K562 (cell line): ENCODE measurements around the gene TTC13. TPM values are rescaled to one million over a fixed set of nuclear protein-coding genes. Genes with fewer than 3 reads are reported as not detected.

Experiments
- ATAC-seq: fragments of 200-7000 bp; cut with Tn5 transposase; 3 replicates; pipeline ENCODE4 v1.9.1; 2020; ENCODE audit warnings: moderate library complexity
- BruUV-seq: library from RNA; stranded (reverse); fragments of 400-500 nt; replicated peaks from 2 replicates; lab custom pipeline; 2021; lab: Mats Ljungman, UMichigan
- CTCF ChIA-PET: fragments of 300-600 bp; formaldehyde crosslinking; extraction: SDS; loops from one replicate; lab custom pipeline; 2021; ENCODE audit warnings: low intra/inter-chr PET ratio; lab: Yijun Ruan, JAX
- POLR2A ChIA-PET: fragments of 300-600, 350-650 bp; sonication (Branson Sonifier 250); formaldehyde crosslinking; extraction: SDS; loops from one replicate; lab custom pipeline; 2021; ENCODE audit warnings: antibody characterized with exemption, inconsistent platforms; lab: Yijun Ruan, JAX
- DNase-seq, 4 experiments: peaks; one replicate each; pipeline versions ENCODE4 v3.0.0 to v3.0.0-alpha.2; 2011 to 2018; ENCODE audit warnings: low spot score in 3 of 4, mixed read lengths in 3 of 4; ENCODE audit errors: extremely low read depth in 1 of 4
- FAIRE-seq: peaks from 2 replicates; lab custom pipeline; 2011; peaks lifted over from hg19 to GRCh38; lab: Jason Lieb, UNC
- H2AFZ ChIP-seq: 2 replicates; pipeline ENCODE4 v1.6.0; 2011; ENCODE audit warnings: low read depth, low read length, control low read depth, inconsistent platforms
- H3K27ac ChIP-seq: fragments of 200-600 bp; 3 replicates; pipeline ENCODE4 v1.8.0; 2011; ENCODE audit warnings: low read depth, mild to moderate bottlenecking, control low read depth, inconsistent platforms, low read length, moderate library complexity, mixed read lengths; ENCODE audit errors: extremely low read depth
- H3K27me3 ChIP-seq, 2 experiments: fragments of 300-600 bp in 1 of 2; 2 replicates in 1 of 2; 3 replicates in 1 of 2; pipeline versions ENCODE4 v1.6.0 to v1.8.0; 2011; ENCODE audit warnings: inconsistent platforms in 2 of 2, low read length in 2 of 2, mild to moderate bottlenecking in 1 of 2, mixed read lengths in 1 of 2, moderate library complexity in 1 of 2; ENCODE audit not compliant: control insufficient read depth in 2 of 2, insufficient read depth in 2 of 2
- H3K36me3 ChIP-seq: fragments of 300-600 bp; 3 replicates; pipeline ENCODE4 v1.8.0; 2011; ENCODE audit warnings: mild to moderate bottlenecking, low read length, inconsistent platforms; ENCODE audit not compliant: control insufficient read depth, insufficient read depth
- H3K4me1 ChIP-seq, 2 experiments: fragments of 200-600 bp in 1 of 2; replicated peaks in 1 of 2; 2 replicates in 1 of 2; 3 replicates in 1 of 2; pipeline versions ENCODE4 v1.5.1 to v1.8.0; 2011; ENCODE audit warnings: inconsistent platforms in 2 of 2, low read length in 2 of 2, mild to moderate bottlenecking in 1 of 2, mixed read lengths in 1 of 2, moderate library complexity in 1 of 2; ENCODE audit not compliant: control insufficient read depth in 2 of 2, insufficient read depth in 2 of 2
- H3K4me2 ChIP-seq: 2 replicates; pipeline ENCODE4 v1.6.1; 2011; ENCODE audit warnings: low read length, control low read depth, inconsistent platforms, mixed read lengths; ENCODE audit not compliant: insufficient read depth
- H3K4me3 ChIP-seq: fragments of 200-600 bp; sonication (generic), shearing (Covaris generic); 2 replicates; pipeline ENCODE4 v1.5.1; 2016; ENCODE audit warnings: control low read depth, inconsistent platforms
- H3K79me2 ChIP-seq: fragments of 200-600 bp; 3 replicates; pipeline ENCODE4 v1.8.0; 2011; ENCODE audit warnings: low read length, inconsistent platforms; ENCODE audit not compliant: control insufficient read depth, insufficient read depth
- H3K9ac ChIP-seq, 2 experiments: 2 replicates each; pipeline versions ENCODE4 v1.6.0 to v1.6.1; 2011; ENCODE audit warnings: low read depth in 2 of 2, low read length in 2 of 2, control low read depth in 1 of 2, inconsistent platforms in 1 of 2, mild to moderate bottlenecking in 1 of 2, mixed read lengths in 1 of 2; ENCODE audit not compliant: insufficient read depth in 1 of 2
- H3K9me1 ChIP-seq: one replicate; pipeline ENCODE4 v1.6.0; 2011; ENCODE audit warnings: inconsistent platforms, mild to moderate bottlenecking, low read length, moderate library complexity; ENCODE audit not compliant: control insufficient read depth, insufficient read depth
- H3K9me3 ChIP-seq: replicated peaks from 2 replicates; pipeline ENCODE4 v1.5.1; 2011; ENCODE audit warnings: low read depth, low read length, inconsistent platforms; ENCODE audit not compliant: control insufficient read depth, insufficient read depth
- H4K20me1 ChIP-seq: replicated peaks from 2 replicates; pipeline ENCODE4 v1.6.1; 2011; ENCODE audit warnings: low read length, inconsistent platforms, mixed read lengths; ENCODE audit not compliant: control insufficient read depth, insufficient read depth
- ELF1 ChIP-seq: fragments of 200-800 bp; sonication (Bioruptor generic); IDR thresholded peaks from 2 replicates; pipeline ENCODE4 v1.6.1; 2016; ENCODE audit warnings: missing genetic modification characterization, missing compliant biosample characterization
- ETV6 ChIP-seq, 3 experiments: fragments of 150-350 bp in 1 of 3; sonication (generic) in 1 of 3; formaldehyde crosslinking in 1 of 3; IDR thresholded peaks; 2 replicates each; pipeline versions ENCODE4 v1.6.1 to v1.8.0; 2014 to 2022; ENCODE audit warnings: borderline replicate concordance in 2 of 3, low read depth in 2 of 3, antibody characterized with exemption in 1 of 3, low read length in 1 of 3, mild to moderate bottlenecking in 1 of 3, missing genetic modification reagents in 1 of 3
- FOXA3 ChIP-seq, 2 experiments: fragments of 450-650 bp in 1 of 2; sonication (generic) in 1 of 2; formaldehyde crosslinking; IDR thresholded peaks in 1 of 2; conservative IDR thresholded peaks in 1 of 2; 2 replicates each; pipeline versions ENCODE4 v1.4.0 to v1.8.0; 2020 to 2022; ENCODE audit warnings: mild to moderate bottlenecking in 2 of 2, missing genetic modification reagents in 1 of 2
- GTF2B ChIP-seq: IDR thresholded peaks from 2 replicates; pipeline ENCODE4 v1.6.1; 2011; ENCODE audit not compliant: insufficient read length; ENCODE audit errors: extremely low read depth
- HLTF ChIP-seq: fragments of 450-650 bp; IDR thresholded peaks from 2 replicates; pipeline ENCODE4 v1.6.1; 2016
- KDM1A ChIP-seq, 2 experiments: fragments of 450-650 bp; IDR thresholded peaks; 2 replicates each; pipeline ENCODE4 v1.6.1; 2016; ENCODE audit warnings: mild to moderate bottlenecking in 2 of 2
- MEIS2 ChIP-seq: fragments of 450-650 bp; IDR thresholded peaks from 2 replicates; pipeline ENCODE4 v1.6.1; 2014; ENCODE audit warnings: mild to moderate bottlenecking; ENCODE audit not compliant: partially characterized antibody
- NFE2 ChIP-seq: IDR thresholded peaks from 2 replicates; pipeline ENCODE4 v1.6.1; 2014; ENCODE audit warnings: antibody characterized with exemption, low read depth
- RB1 ChIP-seq: fragments of 450-650 bp; IDR thresholded peaks from 2 replicates; pipeline ENCODE4 v1.6.1; 2017; ENCODE audit warnings: low read depth, mild to moderate bottlenecking
- STAG1 ChIP-seq: sonication (generic); formaldehyde crosslinking; IDR thresholded peaks from 2 replicates; pipeline ENCODE4 v1.5.0; 2020; ENCODE audit warnings: missing genetic modification reagents, borderline replicate concordance
- TEAD4 ChIP-seq, 2 experiments: sonication (generic) in 1 of 2; formaldehyde crosslinking in 1 of 2; IDR thresholded peaks; 2 replicates each; pipeline versions ENCODE4 v1.6.1 to v1.8.0; 2012 to 2022; ENCODE audit warnings: borderline replicate concordance in 1 of 2, inconsistent platforms in 1 of 2, low read length in 1 of 2, mild to moderate bottlenecking in 1 of 2, missing genetic modification reagents in 1 of 2
- ZBTB17 ChIP-seq: fragments of 450-650 bp; formaldehyde crosslinking; IDR thresholded peaks from 2 replicates; pipeline ENCODE4 v1.4.0; 2020; ENCODE audit warnings: mild to moderate bottlenecking
- ZNF143 ChIP-seq: sonication (generic); formaldehyde crosslinking; IDR thresholded peaks from 2 replicates; pipeline ENCODE4 v1.9.0; 2022; ENCODE audit warnings: mild to moderate bottlenecking, missing genetic modification reagents
- ZNF583 ChIP-seq: fragments of 250-450 bp; sonication (Bioruptor Pico); IDR thresholded peaks from 2 replicates; pipeline ENCODE4 v1.4.0; 2020
- WGBS: fragments of 100-300 bp; shearing (Covaris generic); methylation state at CpG from one replicate; pipeline ENCODE4 v1.1.6; 2016; ENCODE audit warnings: low coverage, mixed read lengths; ENCODE audit not compliant: insufficient coverage; ENCODE audit errors: missing lambda C conversion rate; 5-methylcytosine and 5-hydroxymethylcytosine counted together
- in situ Hi-C: fragments of 300-500 bp; cut with MboI; formaldehyde crosslinking; loops from 4 replicates; pipeline ENCODE4 v1.15.0; 2018; ENCODE audit warnings: inconsistent platforms, mixed read lengths
- intact Hi-C: fragments of 100-400 bp; cut with micrococcal nuclease; formaldehyde crosslinking; loops from 2 replicates; pipeline ENCODE4 v1.14.2; 2022
- polyA plus RNA-seq, 8 experiments: library from polyadenylated mRNA; depleted of rRNA in 4 of 8; stranded (reverse) in 5 of 8; unstranded in 3 of 8; fragments of >200 nt; fragmentation: Nextera tagmentation in 2 of 8; fragmentation: Illumina TruSeq in 1 of 8; extraction: Ambion mirVana in 2 of 8; extraction: Trizol in 1 of 8; gene quantifications; 2 replicates each; pipeline versions ENCODE4 v1.2.1 to v1.2.3, GENCODE V29; 2011 to 2014; ENCODE audit warnings: inconsistent platforms in 1 of 8, missing spikeins in 1 of 8
- total RNA-seq, 7 experiments: library from RNA; depleted of rRNA in 6 of 7; stranded (reverse); fragments of >200 nt in 6 of 7; fragmentation: Illumina TruSeq in 2 of 7; extraction: Trizol in 2 of 7; gene quantifications; 2 replicates each; pipeline versions ENCODE4 v1.2.1 to v1.2.3, GENCODE V29; 2011 to 2021; ENCODE audit warnings: low replicate concordance in 1 of 7

Gene TTC13
- total and polyA plus RNA-seq, 9 of the 15 experiments (the other 6 are each of a cell fraction or from before 2014, with no cell fraction given), result 1.7 to 13.8 (median 9.6) TPM

- H3K4me3 ChIP-seq, result no peak overlapping the region
- no peak overlapping the region for H2AFZ ChIP-seq
- H3K27ac ChIP-seq, result no peak overlapping the region
- H3K9me1 ChIP-seq, result no peaks in the 10 kb centered on the region
- TF ChIP-seq RB1, result no peak
- TF ChIP-seq HLTF, result no peak
- no peak for TF ChIP-seq ZNF583
- TF ChIP-seq GTF2B, result no peak
- H3K36me3 ChIP-seq, result peaks cover 16% of the 10 kb centered on the region
- H4K20me1 ChIP-seq, result peaks cover 5% of the 10 kb centered on the region
- intact Hi-C loops (loop anchor here (5.0 kb wide), 3 partner anchors 108 to 178 kb away; partner anchors contain the start of gene C1orf198), in situ Hi-C loops (no loop called here)
- no peak overlapping the region for H3K9ac ChIP-seq
- DNase-seq (no peak), ATAC-seq (no peak), FAIRE-seq (no peak)
- peaks cover 11 to 14% of the 10 kb centered on the region in 2 experiments; a peak in 3 of 5 replicates for H3K4me1 ChIP-seq
- peaks cover 40% of the 10 kb centered on the region for H3K79me2 ChIP-seq
- ChIA-PET CTCF (no interaction called here), POLR2A (interaction anchor here (2.7 kb wide), 1 partner anchor 9 kb away, joined by 9 read pairs; no protein-coding TSS in a partner anchor)
- no peaks in the 10 kb centered on the region; the same call in 1 of the 2 replicates for H3K9me3 ChIP-seq
- BruUV-seq, result no TSS peak
- no peak overlapping the region for H3K4me2 ChIP-seq
- H3K27me3 ChIP-seq, result no peaks in the 10 kb centered on the region
- WGBS, result 77% methylated on average over 3 of the region's 3 CpGs
These were observed 3.0 kb downstream of the TTC13 start for GRCh38 chr1:230975636-230976035.

- ChIA-PET CTCF (no interaction called here), POLR2A (interaction anchor here (0.7 to 2.4 kb wide), 7 partner anchors 9 to 201 kb away, joined by 3 to 15 read pairs (median 5); no protein-coding TSS in a partner anchor)
- H3K4me3 ChIP-seq, result no peak overlapping the region
- no peak overlapping the region for H3K9ac ChIP-seq
- peaks cover under 1 to 9% of the 10 kb centered on the region in 2 experiments; a peak in 3 of 5 replicates for H3K4me1 ChIP-seq
- DNase-seq, result no peak
- intact Hi-C loops, result no loop called here
- peak; percentile 39; the same call in 2 of the 3 replicates for ATAC-seq
- H3K27ac ChIP-seq, result no peak overlapping the region
- H2AFZ ChIP-seq, result no peak overlapping the region
- in situ Hi-C loops, result no loop called here
- no TSS peak for BruUV-seq
- H3K27me3 ChIP-seq, result no peaks in the 10 kb centered on the region
- H3K36me3 ChIP-seq, result peaks cover 13% of the 10 kb centered on the region; the same call in 2 of the 3 replicates
- H3K9me1 ChIP-seq, result no peaks in the 10 kb centered on the region
- H3K9me3 ChIP-seq, result no peaks in the 10 kb centered on the region; the same call in 1 of the 2 replicates
- H4K20me1 ChIP-seq, result peaks cover 5% of the 10 kb centered on the region
- WGBS, result 30% methylated on average over 1 of the region's 1 CpG
- peaks cover 14% of the 10 kb centered on the region for H3K79me2 ChIP-seq
- H3K4me2 ChIP-seq, result no peak overlapping the region
- no peak for FAIRE-seq
- TF ChIP-seq ZBTB17 (CRISPR knock-in tag) (0 out of 2 replicates have a peak, but pooled peaks have one; percentile 23), STAG1 (no peak), TEAD4 (IDR thresholded peaks at IDR 0.05; ENCODE audit: low read length) (peak; percentile 64; the same call in 1 of the 2 replicates), TEAD4 (CRISPR knock-in tag; IDR thresholded peaks at IDR 0.05; ENCODE audit: borderline replicate concordance) (no peak), ZNF143 (CRISPR knock-in tag) (no peak), ETV6 (IDR thresholded peaks at IDR 0.05; ENCODE audit: borderline replicate concordance in 1 of 2, low read depth in 2 of 2, low read length in 1 of 2) (peak in 1 of 2 experiments; percentile 74; a peak in 2 of 4 replicates), ETV6 (CRISPR knock-in tag; IDR thresholded peaks at IDR 0.05; ENCODE audit: borderline replicate concordance) (no peak), FOXA3 (CRISPR knock-in tag; conservative IDR thresholded peaks at IDR 0.05 in 1 of 2, IDR thresholded peaks at IDR 0.05 in 1 of 2) (peak in 1 of 2 experiments; percentile 32; a peak in 1 of 4 replicates), KDM1A (IDR thresholded peaks at IDR 0.05) (peak; percentile 90), MEIS2 (peak; percentile 43), ELF1 (peak; percentile 51; the same call in 1 of the 2 replicates), NFE2 (peak; percentile 92)
These were observed 5.8 kb downstream of the TTC13 start for GRCh38 chr1:230972855-230973271.
